Thymus (tissue), 11 donors: Measurements from ENCODE around the gene RPLP2. TPM values are rescaled to one million over a fixed set of nuclear protein-coding genes. Genes with fewer than 3 reads are reported as not detected.

Source experiments
- DNase-seq, 9 donors: peaks; one replicate each; pipeline ENCODE4 v3.0.0-alpha.2; 2013; ENCODE audit warnings: low spot score in 9 of 9, low read depth in 6 of 9, missing footprints in 1 of 9
- H3K27ac ChIP-seq, 2 donors: one replicate each; pipeline ENCODE4 v1.5.1; 2013; ENCODE audit warnings: control low read depth in 1 of 2, low read depth in 1 of 2, low read length in 1 of 2, mild to moderate bottlenecking in 1 of 2, moderate library complexity in 1 of 2
- H3K27me3 ChIP-seq, 2 donors: one replicate each; pipeline ENCODE4 v1.5.1; 2013; ENCODE audit warnings: low read length in 1 of 2; ENCODE audit not compliant: control insufficient read depth in 2 of 2, insufficient read depth in 1 of 2
- H3K36me3 ChIP-seq, 2 donors: one replicate each; pipeline ENCODE4 v1.5.1; 2013; ENCODE audit warnings: low read length in 1 of 2, mild to moderate bottlenecking in 1 of 2, moderate library complexity in 1 of 2; ENCODE audit not compliant: control insufficient read depth in 2 of 2, insufficient read depth in 2 of 2
- H3K4me1 ChIP-seq, 2 donors: one replicate each; pipeline ENCODE4 v1.5.1; 2013; ENCODE audit warnings: low read length in 2 of 2; ENCODE audit not compliant: control insufficient read depth in 2 of 2, insufficient read depth in 2 of 2
- H3K4me3 ChIP-seq, 2 donors: one replicate each; pipeline ENCODE4 v1.5.1; 2013; ENCODE audit warnings: low read length in 2 of 2, control low read depth in 1 of 2, mild to moderate bottlenecking in 1 of 2
- H3K9me3 ChIP-seq, 2 donors: one replicate each; pipeline ENCODE4 v1.5.1; 2013; ENCODE audit warnings: low read length in 1 of 2, mild to moderate bottlenecking in 1 of 2; ENCODE audit not compliant: control insufficient read depth in 2 of 2, insufficient read depth in 1 of 2
- WGBS: extraction: QIAGEN DNeasy Blood & Tissue Kit; methylation state at CpG from one replicate; pipeline ENCODE4 v1.1.7; 2013; 5-methylcytosine and 5-hydroxymethylcytosine counted together
- polyA plus RNA-seq: library from polyadenylated mRNA; stranded (reverse); fragments of 200-250 nt; gene quantifications from one replicate; pipeline ENCODE4 v1.2.3, GENCODE V29; 2013
- total RNA-seq: library from RNA; stranded (reverse); fragments of 120-200 nt; gene quantifications from one replicate; pipeline ENCODE4 v1.2.4, GENCODE V29; 2013
- donor health status: healthy.

The RPLP2 gene
- total and polyA plus RNA-seq, 2 donors, result 1,873 to 2,667 TPM

- DNase-seq, result no peak
- WGBS, result 18% methylated on average over 25 of the region's 25 CpGs
- Histone ChIP-seq H3K27me3 (peaks cover 14 to 58% of the 10 kb centered on the region in 2 donors), H3K9me3 (no peaks in the 10 kb centered on the region), H3K27ac (peak overlapping the region; percentile 68 to 72), H3K36me3 (peaks cover 12 to 13% of the 10 kb centered on the region in 2 donors), H3K4me3 (peak overlapping the region; percentile 44 to 94), H3K4me1 (peaks cover 21 to 56% of the 10 kb centered on the region in 2 donors)
These were observed 34.3 kb downstream of the RPLP2 start for GRCh38 chr11:843818-844692.

- no peak overlapping the region for H3K4me3 ChIP-seq
- H3K9me3 ChIP-seq, result no peaks in the 10 kb centered on the region
- peak in 1 of 9 donors; percentile 58 for DNase-seq
- peaks cover 3 to 4% of the 10 kb centered on the region in 2 donors for H3K36me3 ChIP-seq
- H3K4me1 ChIP-seq, result peaks cover 23 to 60% of the 10 kb centered on the region in 2 donors
- H3K27ac ChIP-seq, result peak overlapping the region in 1 of 2 donors; percentile 72
- WGBS, result 54% methylated on average over 31 of the region's 31 CpGs
- H3K27me3 ChIP-seq, result peaks cover 17 to 62% of the 10 kb centered on the region in 2 donors
These were observed 35.2 kb downstream of the RPLP2 start for GRCh38 chr11:844693-845644.

- Histone ChIP-seq H3K9me3 (no peaks in the 10 kb centered on the region), H3K27me3 (peaks cover 23 to 72% of the 10 kb centered on the region in 2 donors), H3K27ac (no peak overlapping the region), H3K36me3 (no peaks in the 10 kb centered on the region), H3K4me3 (no peak overlapping the region), H3K4me1 (peaks cover 24 to 55% of the 10 kb centered on the region in 2 donors)
- 65% methylated on average over 8 of the region's 8 CpGs for WGBS
- no peak for DNase-seq
These were observed 36.2 kb downstream of the RPLP2 start for GRCh38 chr11:845872-846495.

- peaks cover 17 to 48% of the 10 kb centered on the region in 2 donors for H3K4me1 ChIP-seq
- H3K27ac ChIP-seq, result no peak overlapping the region
- H3K4me3 ChIP-seq, result no peak overlapping the region
- DNase-seq, result no peak
- H3K9me3 ChIP-seq, result no peaks in the 10 kb centered on the region
- no peaks in the 10 kb centered on the region for H3K36me3 ChIP-seq
- peaks cover 23 to 78% of the 10 kb centered on the region in 2 donors for H3K27me3 ChIP-seq
- 89% methylated on average over 11 of the region's 11 CpGs for WGBS
These were observed 36.8 kb downstream of the RPLP2 start for GRCh38 chr11:846496-847098.

GRCh38 chr11:847876-848275 is 38.1 kb downstream of the RPLP2 start:
- Histone ChIP-seq H3K9me3 (no peaks in the 10 kb centered on the region), H3K27ac (no peak overlapping the region), H3K4me3 (no peak overlapping the region), H3K36me3 (no peaks in the 10 kb centered on the region), H3K4me1 (peaks cover 17 to 45% of the 10 kb centered on the region in 2 donors), H3K27me3 (peaks cover 23 to 79% of the 10 kb centered on the region in 2 donors)
- DNase-seq, result no peak
- 75% methylated on average over 18 of the region's 18 CpGs for WGBS

GRCh38 chr11:848380-848931 is 38.7 kb downstream of the RPLP2 start:
- Histone ChIP-seq H3K27ac (peak overlapping the region in 1 of 2 donors; percentile 37), H3K27me3 (peaks cover 17 to 73% of the 10 kb centered on the region in 2 donors), H3K4me1 (peaks cover 14 to 41% of the 10 kb centered on the region in 2 donors), H3K4me3 (no peak overlapping the region), H3K9me3 (no peaks in the 10 kb centered on the region), H3K36me3 (no peaks in the 10 kb centered on the region)
- DNase-seq, result peak in 2 of 9 donors; percentile 57 to 67
- WGBS, result 28% methylated on average over 14 of the region's 14 CpGs

- DNase-seq, result peak in 4 of 9 donors; percentile 57 to 73 (median 64)
- H3K9me3 ChIP-seq, result no peaks in the 10 kb centered on the region
- H3K4me3 ChIP-seq, result peak overlapping the region; percentile 44 to 59
- H3K27ac ChIP-seq, result peak overlapping the region in 1 of 2 donors; percentile 37
- WGBS, result 3% methylated on average over 71 of the region's 71 CpGs
- peaks cover 12 to 65% of the 10 kb centered on the region in 2 donors for H3K27me3 ChIP-seq
- H3K4me1 ChIP-seq, result peaks cover 14 to 33% of the 10 kb centered on the region in 2 donors
- no peaks in the 10 kb centered on the region for H3K36me3 ChIP-seq
These were observed 39.5 kb downstream of the RPLP2 start for GRCh38 chr11:849104-849824.
